Hematopoietic multipotent progenitor cell (in vitro differentiated cells): Measurements from ENCODE around the gene TTN. TPM values are rescaled to one million over a fixed set of nuclear protein-coding genes. Genes with fewer than 3 reads are reported as not detected.

ENCODE experiments used
- total RNA-seq: library from RNA; depleted of rRNA; stranded (reverse); fragments of >200 nt; gene quantifications from one replicate; pipeline ENCODE4 v1.2.3, GENCODE V29; 2012

The TTN gene
- total RNA-seq, 1 donor, result 1.1 TPM

Other genes with a start within 250 kb of the TTN start
- 0.54 TPM for gene CCDC141, start 242.7 kb upstream of the TTN start, total RNA-seq